Measurements from ENCODE around the gene POLD4.

DNA sequence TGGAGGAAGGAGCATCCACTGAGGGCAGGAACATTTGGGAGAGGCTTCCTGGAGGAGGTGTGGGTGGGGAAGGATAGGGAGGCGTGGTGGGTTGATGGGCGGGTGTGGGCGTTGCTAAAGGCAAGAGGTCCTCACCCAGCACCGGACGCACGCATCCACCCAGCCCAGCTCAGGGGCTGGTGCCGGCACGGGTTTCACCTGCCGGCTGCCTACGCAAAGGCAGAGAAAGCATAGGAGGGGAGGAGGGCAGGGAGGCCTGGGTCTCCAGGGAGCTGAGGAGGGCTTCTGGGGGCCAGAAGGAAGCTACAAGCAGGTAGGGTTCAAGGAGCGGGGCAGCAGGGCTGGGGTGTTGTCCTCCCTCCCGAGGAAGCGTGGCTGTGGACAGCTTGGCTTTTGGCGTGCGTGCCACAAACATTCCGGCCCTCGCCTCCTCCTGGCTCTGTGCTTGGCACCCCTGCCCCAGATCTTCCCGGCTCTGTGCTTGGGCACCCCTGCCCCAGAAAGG, 42.2 kb downstream of the POLD4 start:
- TF ChIP-seq FOXA1 (IDR thresholded peaks at IDR 0.05) (no peak), BHLHE40 (IDR thresholded peaks at IDR 0.05; ENCODE audit: borderline replicate concordance) (no peak), FOXM1 (IDR thresholded peaks at IDR 0.05; ENCODE audit: borderline replicate concordance) (no peak), ARNT (IDR thresholded peaks at IDR 0.05) (no peak), SP1 (IDR thresholded peaks at IDR 0.05) (no peak)

Data from HEK293T (cell line).